Tibial nerve (tissue), 4 donors: ENCODE measurements around the gene TSHZ2.

Experiments used
- EP300 ChIP-seq, 2 donors: sonication (generic); formaldehyde crosslinking; IDR thresholded peaks; one replicate each; pipeline ENCODE4 v1.6.1; 2017; ENCODE audit warnings: antibody characterized with exemption in 2 of 2, mild to moderate bottlenecking in 1 of 2
- POLR2A ChIP-seq, 2 donors: fragments of 450-650 bp; IDR thresholded peaks; one replicate each; pipeline ENCODE4 v1.6.1; 2017; ENCODE audit warnings: antibody characterized with exemption in 2 of 2, mild to moderate bottlenecking in 2 of 2, moderate library complexity in 2 of 2
- TF ChIP-seq, protein P1 (sequence below), 5 experiments: fragments of 200-600 bp in 3 of 5; fragments of 450-650 bp in 2 of 5; sonication (generic) in 3 of 5; IDR thresholded peaks; one replicate each; pipeline ENCODE4 v1.5.1; 2016 to 2019; ENCODE audit warnings: antibody characterized with exemption in 5 of 5, mild to moderate bottlenecking in 3 of 5, moderate library complexity in 2 of 5

DNA sequence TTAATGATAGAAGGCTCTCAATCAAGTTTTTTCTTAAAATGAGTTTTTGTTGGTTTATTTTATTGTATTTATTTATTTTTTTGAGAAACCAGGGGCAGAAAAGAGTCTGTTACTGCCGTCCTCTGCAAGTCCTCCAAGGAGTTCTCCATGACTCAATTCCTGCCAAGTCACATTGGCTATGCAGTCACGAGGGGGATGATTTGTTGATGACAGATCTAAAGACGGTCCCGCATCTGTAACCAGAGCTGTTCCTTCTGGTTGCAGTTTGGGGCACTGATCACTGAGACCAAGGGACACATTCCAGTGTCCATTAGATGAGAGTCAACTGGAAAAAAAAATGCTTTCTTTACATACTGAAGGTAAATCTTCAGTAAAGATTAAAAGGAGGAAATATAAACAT lies 13.9 kb upstream of the TSHZ2 start:
- TF ChIP-seq, protein P1, sequence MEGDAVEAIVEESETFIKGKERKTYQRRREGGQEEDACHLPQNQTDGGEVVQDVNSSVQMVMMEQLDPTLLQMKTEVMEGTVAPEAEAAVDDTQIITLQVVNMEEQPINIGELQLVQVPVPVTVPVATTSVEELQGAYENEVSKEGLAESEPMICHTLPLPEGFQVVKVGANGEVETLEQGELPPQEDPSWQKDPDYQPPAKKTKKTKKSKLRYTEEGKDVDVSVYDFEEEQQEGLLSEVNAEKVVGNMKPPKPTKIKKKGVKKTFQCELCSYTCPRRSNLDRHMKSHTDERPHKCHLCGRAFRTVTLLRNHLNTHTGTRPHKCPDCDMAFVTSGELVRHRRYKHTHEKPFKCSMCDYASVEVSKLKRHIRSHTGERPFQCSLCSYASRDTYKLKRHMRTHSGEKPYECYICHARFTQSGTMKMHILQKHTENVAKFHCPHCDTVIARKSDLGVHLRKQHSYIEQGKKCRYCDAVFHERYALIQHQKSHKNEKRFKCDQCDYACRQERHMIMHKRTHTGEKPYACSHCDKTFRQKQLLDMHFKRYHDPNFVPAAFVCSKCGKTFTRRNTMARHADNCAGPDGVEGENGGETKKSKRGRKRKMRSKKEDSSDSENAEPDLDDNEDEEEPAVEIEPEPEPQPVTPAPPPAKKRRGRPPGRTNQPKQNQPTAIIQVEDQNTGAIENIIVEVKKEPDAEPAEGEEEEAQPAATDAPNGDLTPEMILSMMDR (IDR thresholded peaks at IDR 0.05) = no peak
- TF ChIP-seq POLR2A (IDR thresholded peaks at IDR 0.05) (no peak), EP300 (IDR thresholded peaks at IDR 0.05) (no peak)
